HG03159 (cell line): ENCODE measurements around the gene ZNG1B.
"Not testable (repeated sequence)": the region's sequence is repeated elsewhere in the genome, so short reads cannot be mapped to it uniquely, and the experiment has no call there.

Experiments used
- ATAC-seq: cut with Tn5 transposase; IDR thresholded peaks from one replicate; pipeline ENCODE4 v1.9.1; 2021; ENCODE audit warnings: mild to moderate bottlenecking, moderate library complexity; ENCODE audit not compliant: unreplicated experiment

The ZNG1B gene

DNA sequence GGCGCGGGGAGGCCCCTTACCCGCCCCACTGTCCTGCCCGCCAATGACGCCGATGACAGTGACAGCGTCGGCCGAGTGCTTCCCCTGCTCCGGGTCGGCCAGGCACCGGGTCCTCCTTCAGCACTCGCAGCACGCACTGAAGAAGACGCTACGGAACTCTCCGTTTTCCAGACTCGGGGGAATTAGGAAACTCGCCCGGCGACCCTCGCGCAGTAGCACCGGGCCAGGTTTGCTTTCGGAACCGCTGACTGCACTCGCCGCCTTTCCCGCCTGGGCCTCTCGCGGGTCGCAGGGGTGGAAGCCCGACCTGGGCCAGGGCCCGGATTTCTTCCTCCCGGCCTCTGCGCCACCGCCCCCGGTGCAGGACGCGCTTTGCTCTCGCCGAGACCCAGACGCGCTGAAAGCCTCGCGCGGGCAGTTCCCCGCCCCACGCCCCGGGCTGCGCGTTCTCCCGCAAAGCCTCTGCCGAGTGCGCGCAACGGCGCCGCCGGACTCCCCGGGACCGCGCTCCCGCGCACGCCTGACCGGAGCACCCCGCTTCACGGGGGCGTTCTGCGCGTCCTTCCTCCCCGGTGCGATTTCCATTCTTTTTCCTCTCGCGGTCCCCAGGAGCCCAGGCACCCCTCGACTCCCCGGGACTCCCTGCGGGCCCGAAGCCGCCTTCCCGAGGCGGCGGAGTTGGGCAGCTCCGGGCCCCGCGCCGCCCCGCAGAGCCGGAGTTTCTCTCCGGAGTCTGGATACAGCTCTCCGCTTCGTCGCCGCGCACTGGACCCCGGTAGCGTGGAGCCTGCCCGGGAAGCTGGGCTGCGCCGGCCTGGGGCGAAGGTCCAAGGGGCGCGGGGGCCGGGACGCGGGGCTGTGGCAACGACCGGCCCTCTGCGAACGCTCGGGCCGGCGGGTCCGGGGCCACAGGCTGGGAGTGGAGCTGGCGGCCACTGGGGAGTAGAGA is 65.9 kb downstream of the ZNG1B start:
- ATAC-seq, result peak; percentile 66

- peak; percentile 21 for ATAC-seq
These were observed 66.6 kb downstream of the ZNG1B start for GRCh38 chr2:113504081-113504480.

- not testable (repeated sequence) for ATAC-seq
These were observed 70.1 kb downstream of the ZNG1B start for GRCh38 chr2:113507394-113508140.

DNA sequence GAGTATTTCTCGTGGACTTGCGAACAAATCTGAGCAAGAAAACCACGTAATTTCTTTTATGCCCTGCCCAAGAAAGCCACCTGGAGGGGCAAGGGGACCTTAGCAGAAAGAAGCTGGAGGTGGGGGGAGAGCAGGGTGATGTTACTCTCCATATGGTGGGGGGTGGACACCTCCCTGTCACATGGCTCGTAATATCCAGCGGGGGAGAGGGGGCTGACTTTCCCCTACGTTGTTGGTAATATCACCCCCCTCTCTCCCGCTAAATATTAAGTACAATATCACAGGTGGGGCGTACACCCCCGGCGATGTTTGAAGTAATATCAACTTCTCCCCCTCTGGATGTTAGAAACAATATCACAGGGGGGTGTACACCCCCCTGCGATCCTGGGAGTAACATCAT is 70.7 kb downstream of the ZNG1B start:
- not testable (repeated sequence) for ATAC-seq

- not testable (repeated sequence) for ATAC-seq
These were observed 73.4 kb downstream of the ZNG1B start for GRCh38 chr2:113510913-113511312.

GRCh38 chr2:113511859-113512258 is 74.4 kb downstream of the ZNG1B start:
- ATAC-seq, result not testable (repeated sequence)

DNA sequence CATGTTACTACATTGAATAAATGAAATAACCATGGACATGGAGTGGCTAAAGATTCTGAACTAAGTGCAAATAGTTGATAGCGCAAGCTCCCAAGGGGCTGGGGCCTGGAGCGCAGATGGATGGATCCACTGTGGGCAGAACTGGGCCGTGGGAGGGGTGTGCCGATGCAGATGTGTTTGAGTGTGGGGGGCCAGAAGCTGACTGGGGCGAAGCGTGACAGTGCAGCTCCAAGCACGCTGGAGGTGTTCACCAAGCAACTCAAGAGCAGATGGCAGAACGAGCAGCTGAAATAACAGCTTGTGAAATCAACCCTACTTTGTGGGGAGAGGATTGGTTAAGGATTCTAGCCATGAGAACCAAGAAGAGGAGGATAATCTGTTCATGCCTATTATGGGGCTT is 78.0 kb downstream of the ZNG1B start:
- ATAC-seq, result not testable (repeated sequence)

GRCh38 chr2:113515995-113516394 is 78.5 kb downstream of the ZNG1B start:
- ATAC-seq, result not testable (repeated sequence)

- ATAC-seq, result not testable (repeated sequence)
These were observed 79.5 kb downstream of the ZNG1B start for GRCh38 chr2:113517025-113517424.

GRCh38 chr2:113520837-113521236 is 83.3 kb downstream of the ZNG1B start:
- not testable (repeated sequence) for ATAC-seq

DNA sequence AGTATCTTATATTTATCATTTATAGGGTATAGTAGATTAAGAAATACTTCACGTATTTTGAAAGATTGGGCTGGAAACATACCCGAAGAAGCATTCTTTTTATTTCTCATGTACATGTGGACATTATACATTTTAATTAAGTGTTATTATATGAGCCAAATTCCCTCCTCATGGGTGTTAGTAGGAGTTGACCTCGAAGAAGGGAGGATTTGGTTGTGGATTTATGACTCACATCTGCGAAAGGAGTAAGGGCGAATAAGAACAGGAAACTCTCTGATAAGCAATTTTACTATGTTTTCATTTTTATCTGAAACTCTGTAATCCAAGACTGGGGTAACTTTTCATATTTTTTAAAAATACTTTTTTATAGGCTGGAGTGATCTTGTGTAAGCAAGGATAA is 84.0 kb downstream of the ZNG1B start:
- not testable (repeated sequence) for ATAC-seq

GRCh38 chr2:113524986-113525385 is 87.5 kb downstream of the ZNG1B start:
- not testable (repeated sequence) for ATAC-seq

DNA sequence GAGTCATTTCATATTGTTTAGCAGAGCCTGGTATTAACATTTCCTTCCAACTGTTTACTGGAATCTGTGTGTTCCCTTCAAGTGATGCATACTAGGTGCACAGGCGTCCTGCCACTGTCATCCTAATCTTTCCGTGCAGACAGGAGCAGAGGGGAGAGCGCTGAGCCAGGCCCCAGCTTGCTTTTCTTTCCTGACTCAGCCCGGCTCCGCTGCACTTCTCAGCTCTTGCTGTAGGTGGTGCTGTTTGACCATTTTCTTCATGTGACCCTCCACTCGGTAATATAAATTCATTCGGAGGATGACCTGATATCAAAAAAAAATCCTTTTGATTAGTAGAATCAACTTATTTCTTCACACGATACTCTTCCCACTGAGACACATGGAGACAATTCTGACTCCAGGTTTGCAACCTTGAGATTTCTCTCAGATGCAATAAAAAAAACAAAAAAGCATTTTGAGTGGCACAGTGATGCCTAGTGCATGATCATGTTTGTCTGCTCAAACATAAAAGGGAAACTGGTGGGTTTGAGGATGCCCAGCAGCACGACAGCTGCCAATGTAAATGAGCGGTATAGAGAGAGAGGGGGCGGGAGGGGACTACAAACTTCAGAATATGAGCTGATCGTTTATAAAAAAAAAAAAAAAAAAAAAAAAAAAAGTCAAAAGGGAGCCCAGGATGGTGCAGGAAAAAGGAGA is 90.0 kb downstream of the ZNG1B start:
- peak; percentile 79 for ATAC-seq

DNA sequence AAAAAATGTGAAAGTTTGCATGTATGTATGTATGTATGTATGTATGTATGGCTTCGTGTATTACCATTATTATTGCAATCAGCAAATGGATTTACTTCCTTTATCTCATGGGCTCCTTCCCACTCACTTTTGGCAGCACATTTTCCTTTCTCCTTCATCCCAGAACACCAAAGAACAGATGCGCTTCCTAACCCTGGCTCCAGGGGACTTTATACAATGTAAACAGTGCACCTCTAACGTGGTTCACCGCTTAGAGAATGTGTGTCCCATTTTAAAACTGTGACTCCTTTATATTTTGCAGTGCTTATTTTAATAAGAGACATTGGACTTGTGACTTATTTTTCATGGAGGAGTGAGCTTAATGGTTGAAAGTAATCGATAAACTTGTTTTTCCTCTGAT is 90.6 kb downstream of the ZNG1B start:
- not testable (repeated sequence) for ATAC-seq

DNA sequence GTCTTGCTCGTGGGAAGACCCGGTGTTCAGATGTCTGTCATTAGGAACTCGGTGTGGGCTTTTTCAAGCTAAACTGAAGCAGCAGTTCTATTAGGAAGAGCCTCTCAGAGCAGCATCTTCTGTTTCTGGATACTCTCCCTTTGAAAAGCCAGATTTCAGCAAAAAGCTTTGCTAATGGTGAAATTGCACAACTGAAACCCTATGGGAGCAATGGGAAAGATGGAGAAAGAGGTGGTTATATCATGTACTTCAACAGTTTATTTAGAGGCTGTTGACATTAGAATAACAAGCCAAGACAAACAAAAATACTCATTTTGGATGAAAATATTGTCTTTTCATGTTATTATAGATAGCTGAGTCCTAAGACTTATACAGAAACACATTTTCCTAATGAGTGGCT is 91.4 kb downstream of the ZNG1B start:
- ATAC-seq, result not testable (repeated sequence)

GRCh38 chr2:113532991-113533390 is 95.5 kb downstream of the ZNG1B start:
- ATAC-seq, result not testable (repeated sequence)

- not testable (repeated sequence) for ATAC-seq
These were observed 99.1 kb downstream of the ZNG1B start for GRCh38 chr2:113536573-113536972.

DNA sequence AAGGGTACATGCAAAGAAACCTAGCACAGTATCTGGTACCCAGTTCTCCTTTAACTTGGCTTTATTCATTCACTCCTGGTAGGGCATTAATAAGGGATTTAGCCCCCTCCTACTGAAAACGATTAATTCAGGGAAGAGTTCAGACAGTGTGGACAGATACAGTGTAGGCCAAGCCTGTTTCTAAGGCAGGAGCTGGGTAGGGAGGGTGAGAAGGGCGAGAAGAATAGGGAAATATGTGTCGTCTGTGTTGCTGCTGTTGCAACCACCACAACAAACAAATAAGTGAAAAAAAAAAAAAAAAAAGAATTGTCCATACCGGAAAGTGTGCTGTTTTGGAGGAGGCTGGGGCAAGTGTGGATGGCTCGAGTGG is 103.3 kb downstream of the ZNG1B start:
- ATAC-seq, result not testable (repeated sequence)

DNA sequence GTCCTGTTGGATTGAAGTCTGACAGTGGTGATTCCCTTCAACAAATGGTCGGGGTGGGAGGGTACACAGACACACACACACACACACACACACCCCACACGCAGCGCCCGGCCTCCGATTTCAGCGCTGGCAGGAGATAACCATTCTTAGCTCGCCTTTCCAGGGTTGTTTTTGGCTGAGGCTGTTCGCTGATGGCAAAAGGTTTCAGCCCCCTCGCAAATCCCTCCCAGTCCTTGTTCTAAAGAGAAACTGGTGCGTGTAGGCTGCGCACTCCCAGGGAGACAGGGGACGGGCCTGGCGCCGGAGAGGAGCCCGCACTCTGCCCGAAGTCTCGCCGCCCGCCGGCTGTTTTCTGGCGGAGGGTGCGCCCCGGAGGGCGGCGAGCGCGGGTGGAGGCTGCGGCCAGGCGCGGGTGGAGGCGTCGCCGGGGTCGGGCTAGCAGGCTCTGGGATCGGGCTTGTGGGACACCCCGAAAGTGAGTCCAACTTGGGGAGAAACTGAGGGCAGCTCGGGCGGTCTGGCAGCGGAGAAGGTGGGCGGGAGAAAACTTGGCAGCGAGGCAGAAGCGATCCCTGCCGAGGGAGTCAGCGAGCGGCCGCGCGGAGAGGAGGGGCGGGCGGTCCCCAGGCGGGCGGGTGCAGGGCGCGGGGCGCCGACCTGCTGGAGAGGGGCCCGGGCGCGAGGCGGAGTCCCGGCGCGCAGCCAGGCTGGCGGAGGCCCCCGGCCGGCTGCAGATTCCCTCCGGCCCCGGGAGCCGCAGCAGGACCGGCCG is 103.9 kb downstream of the ZNG1B start:
- not testable (repeated sequence) for ATAC-seq

GRCh38 chr2:113541976-113542485 is 104.5 kb downstream of the ZNG1B start:
- not testable (repeated sequence) for ATAC-seq
